SHP77 (cell line): Measurements from ENCODE around the gene LCA5L.
A peak's percentile ranks its signal among the peaks of the same experiment; 100 is the strongest.
"Not testable (repeated sequence)": the region's sequence is repeated elsewhere in the genome, so short reads cannot be mapped to it uniquely, and the experiment has no call there.

Source experiments
- DNase-seq, 2 experiments: peaks; one replicate each; lab custom pipeline; 2025; lab: John Stamatoyannopoulos, UW

The LCA5L gene

GRCh38 chr21:39387461-39388037 lies 58.0 kb downstream of the LCA5L start:
- peak; percentile 88 to 89 for DNase-seq

GRCh38 chr21:39386899-39387298 lies 58.7 kb downstream of the LCA5L start:
- DNase-seq: no peak

- peak; percentile 65 to 81 for DNase-seq
Observed at GRCh38 chr21:39386194-39386593, 59.4 kb downstream of the LCA5L start.

GRCh38 chr21:39385299-39386145 lies 60.1 kb downstream of the LCA5L start:
- peak; percentile 90 to 95 for DNase-seq

- no peak for DNase-seq
Observed at GRCh38 chr21:39384674-39385298, 60.8 kb downstream of the LCA5L start.

GRCh38 chr21:39382096-39382495 lies 63.5 kb downstream of the LCA5L start:
- not testable (repeated sequence) for DNase-seq

- DNase-seq: no peak
Observed at GRCh38 chr21:39381009-39381408, 64.6 kb downstream of the LCA5L start.

GRCh38 chr21:39379986-39380891 lies 65.3 kb downstream of the LCA5L start:
- peak; percentile 82 to 94 for DNase-seq

- no peak for DNase-seq
Observed at GRCh38 chr21:39377444-39378050, 68.0 kb downstream of the LCA5L start.

GRCh38 chr21:39375446-39375845 lies 70.1 kb downstream of the LCA5L start:
- no peak for DNase-seq

- no peak for DNase-seq
Observed at GRCh38 chr21:39374046-39374445, 71.5 kb downstream of the LCA5L start.

GRCh38 chr21:39373634-39374033 lies 71.9 kb downstream of the LCA5L start:
- peak; percentile 29 to 33 for DNase-seq

- not testable (repeated sequence) for DNase-seq
Observed at GRCh38 chr21:39369896-39370288, 75.7 kb downstream of the LCA5L start.

GRCh38 chr21:39367783-39368182 lies 77.8 kb downstream of the LCA5L start:
- DNase-seq: no peak

GRCh38 chr21:39366563-39366962 lies 79.0 kb downstream of the LCA5L start:
- no peak for DNase-seq

- DNase-seq: no peak
Observed at GRCh38 chr21:39364949-39365348, 80.6 kb downstream of the LCA5L start.

GRCh38 chr21:39363607-39364555 lies 81.7 kb downstream of the LCA5L start:
- DNase-seq: no peak

- DNase-seq: no peak
Observed at GRCh38 chr21:39362733-39363132, 82.8 kb downstream of the LCA5L start.

GRCh38 chr21:39359382-39359781 lies 86.2 kb downstream of the LCA5L start:
- DNase-seq: no peak
